Psoas muscle (tissue), 8 donors: Measurements from ENCODE around the gene CIROP. TPM values are rescaled to one million over a fixed set of nuclear protein-coding genes. Genes with fewer than 3 reads are reported as not detected.

Source experiments
- ATAC-seq, 4 donors: fragments of 200-7000 bp; cut with Tn5 transposase; one replicate each; pipeline ENCODE4 v1.9.1; 2020; ENCODE audit warnings: moderate library complexity in 3 of 4, mild to moderate bottlenecking in 2 of 4
- DNase-seq, 2 donors: peaks; one replicate each; pipeline ENCODE4 v3.0.0-alpha.2; 2020
- H3K27ac ChIP-seq: fragments of 200-600 bp; one replicate; pipeline ENCODE4 v1.8.0; 2022
- H3K27me3 ChIP-seq, 3 donors: fragments of 200-600 bp in 1 of 3; one replicate each; pipeline versions ENCODE4 v1.6.1 to v1.8.0; 2013 to 2022; ENCODE audit warnings: low read length in 2 of 3, mild to moderate bottlenecking in 2 of 3, moderate library complexity in 1 of 3; ENCODE audit not compliant: insufficient read depth in 3 of 3
- H3K36me3 ChIP-seq, 2 donors: fragments of 200-600 bp in 1 of 2; one replicate each; pipeline versions ENCODE4 v1.6.1 to v1.8.0; 2013 to 2022; ENCODE audit warnings: low read depth in 1 of 2, mild to moderate bottlenecking in 1 of 2, moderate library complexity in 1 of 2; ENCODE audit not compliant: insufficient read depth in 1 of 2
- H3K4me1 ChIP-seq: fragments of 200-600 bp; one replicate; pipeline ENCODE4 v1.8.0; 2022
- H3K4me3 ChIP-seq: fragments of 200-600 bp; one replicate; pipeline ENCODE4 v1.8.0; 2022; ENCODE audit warnings: mild to moderate bottlenecking
- H3K9me3 ChIP-seq: fragments of 200-600 bp; one replicate; pipeline ENCODE4 v1.8.0; 2022
- CTCF ChIP-seq: fragments of 200-600 bp; IDR thresholded peaks from one replicate; pipeline ENCODE4 v1.8.0; 2022; ENCODE audit warnings: antibody characterized with exemption
- WGBS, 3 donors: extraction: QIAGEN DNeasy Blood & Tissue Kit; methylation state at CpG; one replicate each; pipeline versions ENCODE4 v1.1.6 to v1.1.7; 2013; 5-methylcytosine and 5-hydroxymethylcytosine counted together
- intact Hi-C, 2 donors: fragments of 100-400 bp; cut with DNase I; formaldehyde crosslinking; loops; one replicate each; pipeline versions ENCODE4 v1.11.0 to v1.14.2; 2022
- polyA plus RNA-seq, 3 donors: library from polyadenylated mRNA; stranded (reverse); fragments of 200-250 nt; gene quantifications; one replicate each; pipeline ENCODE4 v1.2.3, GENCODE V29; 2013
- total RNA-seq, 4 donors: library from RNA; stranded (reverse); fragmentation: NEBNext Ultra II Directional in 2 of 4; extraction: Animal tissue kit (Norgen Biotek cat#: 25700) in 2 of 4; gene quantifications; one replicate each; pipeline versions ENCODE4 v1.2.1 to v1.2.4, GENCODE V29; 2021 to 2023
- donor health status: healthy with polysubstance abuse.
- donor health status: DM: no; HTN: no; CAD: no; lungs with moderate emphysema.
- donor health status: Bipolar disorder and iron deficiency.
- donor health status: healthy.
- donor health status: DM: yes; HTN: yes; CAD: no.
- donor health status: DM: no; HTN: no; CAD: no.
- donor health status: DM: no; HTN: no; CAD: no.
- donor health status: DM: yes; HTN: yes; CAD: no.

The CIROP gene
- total and polyA plus RNA-seq, 7 donors: 0.03 TPM; not detected in 6

GRCh38 chr14:23114120-23114458 lies 9.3 kb upstream of the CIROP start:
- no peak for TF ChIP-seq CTCF
- Histone ChIP-seq H3K4me1 (peaks cover 8% of the 10 kb centered on the region), H3K4me3 (no peak overlapping the region), H3K27ac (no peak overlapping the region), H3K27me3 (peaks cover 0 to 7% (median 3%) of the 10 kb centered on the region in 3 donors), H3K36me3 (no peaks in the 10 kb centered on the region), H3K9me3 (no peaks in the 10 kb centered on the region)
- ATAC-seq: no peak
- DNase-seq: no peak
- WGBS, 3 donors: 68 to 74% (median 72%) methylated on average over 5 of the region's 5 CpGs
- intact Hi-C loops: no loop called here

- intact Hi-C loops: no loop called here
- Histone ChIP-seq H3K4me1 (peaks cover 8% of the 10 kb centered on the region), H3K9me3 (no peaks in the 10 kb centered on the region), H3K4me3 (no peak overlapping the region), H3K27ac (no peak overlapping the region), H3K36me3 (no peaks in the 10 kb centered on the region), H3K27me3 (peaks cover 0 to 7% (median 3%) of the 10 kb centered on the region in 3 donors)
- DNase-seq (no peak), ATAC-seq (no peak)
- TF ChIP-seq CTCF: no peak
- WGBS, 3 donors: 50 to 59% (median 52%) methylated on average over 8 to 10 of the region's 10 CpGs
Measured at GRCh38 chr14:23113431-23114119, 8.8 kb upstream of the CIROP start.

- no peak for DNase-seq
- H3K27ac ChIP-seq: no peak overlapping the region
- WGBS, 3 donors: 70 to 71% (median 70%) methylated on average over 12 of the region's 12 CpGs
Measured at GRCh38 chr14:23112359-23113178, 7.8 kb upstream of the CIROP start.

GRCh38 chr14:23110579-23111365 lies 6.0 kb upstream of the CIROP start:
- peaks cover 8% of the 10 kb centered on the region for H3K4me1 ChIP-seq
- no peak for TF ChIP-seq CTCF
- DNase-seq (no peak), ATAC-seq (no peak)
- intact Hi-C loops: no loop called here
- 59 to 63% (median 61%) methylated on average over 5 of the region's 5 CpGs for WGBS, 3 donors
- no peaks in the 10 kb centered on the region for H3K36me3 ChIP-seq
- H3K4me3 ChIP-seq: no peak overlapping the region
- peaks cover 0 to 7% (median 3%) of the 10 kb centered on the region in 3 donors for H3K27me3 ChIP-seq
- no peak overlapping the region for H3K27ac ChIP-seq
- no peaks in the 10 kb centered on the region for H3K9me3 ChIP-seq

More at GRCh38 chr14:23112359-23113178, 7.8 kb upstream of the CIROP start:
- Histone ChIP-seq H3K36me3 (no peaks in the 10 kb centered on the region), H3K9me3 (no peaks in the 10 kb centered on the region), H3K4me3 (no peak overlapping the region), H3K4me1 (peaks cover 8% of the 10 kb centered on the region), H3K27me3 (peaks cover 0 to 7% (median 3%) of the 10 kb centered on the region in 3 donors)
- ATAC-seq: no peak
- no peak for TF ChIP-seq CTCF
- intact Hi-C loops: no loop called here
